GM19193 (cell line): Measurements from ENCODE around the gene CHST15.

ENCODE experiments used
- POLR2A ChIP-seq: IDR thresholded peaks from 4 replicates; pipeline ENCODE4 v1.6.1; 2011; ENCODE audit not compliant: insufficient read depth, insufficient read length; ENCODE audit errors: extremely low read depth

CHST15 gene

GRCh38 chr10:124019886-124020797 is 73.3 kb downstream of the CHST15 start:
- no peak for TF ChIP-seq POLR2A

- TF ChIP-seq POLR2A = no peak
These were observed 74.4 kb downstream of the CHST15 start for GRCh38 chr10:124018886-124019525.

DNA sequence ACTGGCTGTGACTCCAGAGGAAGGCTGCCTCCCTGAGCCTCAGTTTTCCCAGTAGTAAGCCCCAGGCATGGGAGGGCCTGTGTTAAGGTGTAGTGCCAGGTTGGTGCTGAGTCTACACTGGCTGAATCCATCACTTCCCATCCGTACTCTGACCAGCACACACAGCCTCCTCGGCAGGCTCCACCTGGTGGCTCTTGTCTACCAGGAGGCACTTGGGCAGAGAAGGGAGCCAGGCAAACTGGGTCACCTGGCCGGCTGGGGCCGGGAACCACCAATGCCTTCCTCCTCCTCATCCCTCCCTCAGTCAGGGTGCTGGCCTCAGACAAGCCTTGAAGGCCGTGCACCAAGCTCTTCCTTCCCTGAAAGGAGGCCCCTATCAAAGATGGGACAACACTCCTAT is 75.7 kb downstream of the CHST15 start:
- TF ChIP-seq POLR2A = no peak

GRCh38 chr10:124016804-124017375 is 76.5 kb downstream of the CHST15 start:
- TF ChIP-seq POLR2A = no peak

GRCh38 chr10:124015991-124016390 is 77.4 kb downstream of the CHST15 start:
- TF ChIP-seq POLR2A = no peak

GRCh38 chr10:124014416-124015154 is 78.8 kb downstream of the CHST15 start:
- no peak for TF ChIP-seq POLR2A

GRCh38 chr10:124013916-124014315 is 79.5 kb downstream of the CHST15 start:
- no peak for TF ChIP-seq POLR2A

- no peak for TF ChIP-seq POLR2A
These were observed 80.4 kb downstream of the CHST15 start for GRCh38 chr10:124012991-124013390.

- TF ChIP-seq POLR2A = no peak
These were observed 80.8 kb downstream of the CHST15 start for GRCh38 chr10:124012583-124012982.

DNA sequence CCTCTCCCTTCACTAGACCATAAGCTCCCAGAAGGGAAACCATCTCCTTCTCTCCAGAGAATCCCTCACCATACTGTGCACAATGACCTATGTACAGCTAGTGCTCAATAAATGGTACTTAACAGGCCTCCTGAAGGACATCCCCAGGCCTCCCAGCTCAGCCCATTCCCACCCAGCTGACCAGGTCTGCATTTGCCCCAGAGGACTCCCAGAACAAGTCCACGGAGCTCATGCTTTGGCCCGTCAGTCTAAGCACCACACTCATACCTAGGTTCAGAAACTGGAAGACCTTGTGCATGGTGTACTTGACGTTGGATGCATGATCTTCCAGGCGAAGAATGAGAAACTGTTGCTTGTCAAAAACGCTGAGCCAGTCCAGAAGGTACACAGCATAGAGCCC is 81.3 kb downstream of the CHST15 start:
- TF ChIP-seq POLR2A = no peak

DNA sequence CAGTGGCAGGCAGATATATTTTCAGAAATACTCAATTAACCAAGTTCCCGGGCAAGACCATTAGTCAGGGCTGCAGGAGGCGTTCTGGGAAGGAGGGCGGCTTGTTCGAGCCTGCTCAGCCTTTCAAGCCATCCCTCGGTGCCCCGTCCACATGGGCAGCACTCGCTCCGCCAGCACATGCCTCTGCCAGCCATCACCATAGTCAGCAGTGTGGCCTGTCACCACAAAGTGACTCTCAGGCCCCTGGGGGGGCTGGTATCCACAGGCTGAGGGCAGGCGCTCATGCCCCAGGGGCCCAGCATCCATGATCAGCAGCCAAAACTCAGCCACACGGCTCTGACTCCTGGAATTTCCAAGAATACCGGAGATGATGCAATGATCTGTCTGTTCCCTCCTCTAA is 81.9 kb downstream of the CHST15 start:
- TF ChIP-seq POLR2A = no peak

DNA sequence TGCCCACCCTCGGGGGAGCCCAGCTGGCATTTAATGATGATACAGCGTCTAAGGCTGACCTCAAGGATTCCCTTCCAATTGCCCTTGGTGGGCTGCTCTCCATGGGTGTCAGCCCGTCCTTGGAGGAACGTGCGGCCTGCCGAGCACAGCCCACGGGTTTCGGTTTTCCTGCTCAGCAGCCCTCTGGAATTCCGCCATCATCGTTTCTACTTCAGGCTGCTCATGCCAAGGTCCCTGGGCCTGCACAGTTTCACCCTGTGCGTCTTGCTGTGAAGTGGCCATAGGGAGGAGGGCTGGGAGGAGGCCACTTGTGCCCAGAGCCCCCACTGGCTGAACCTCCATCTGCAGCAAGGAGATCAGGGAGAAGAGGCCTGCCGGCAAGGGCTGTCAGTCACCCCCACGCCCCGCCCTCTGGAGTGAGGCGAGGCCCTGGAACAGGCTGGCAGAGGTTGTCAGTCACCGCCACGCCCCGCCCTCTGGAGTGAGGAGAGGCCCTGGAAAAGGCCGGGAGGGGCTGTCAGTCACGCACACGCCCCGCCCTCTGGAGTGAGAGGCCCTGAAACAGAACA is 82.8 kb downstream of the CHST15 start:
- TF ChIP-seq POLR2A = no peak

GRCh38 chr10:124010024-124010423 is 83.4 kb downstream of the CHST15 start:
- no peak for TF ChIP-seq POLR2A

GRCh38 chr10:124009231-124010015 is 84.0 kb downstream of the CHST15 start:
- TF ChIP-seq POLR2A = no peak
